HepG2 (cell line): Measurements from ENCODE around the gene TTC28. TPM values are rescaled to one million over a fixed set of nuclear protein-coding genes. Genes with fewer than 3 reads are reported as not detected.

Experiments
- ATAC-seq: fragments of 200-7000 bp; cut with Tn5 transposase; 3 replicates; pipeline ENCODE4 v1.9.1; 2020; ENCODE audit warnings: mild to moderate bottlenecking, moderate library complexity
- BruUV-seq: library from RNA; stranded (reverse); fragments of 400-500 nt; replicated peaks from 2 replicates; lab custom pipeline; 2021; lab: Mats Ljungman, UMichigan
- CTCF ChIA-PET: fragments of 300-600 bp; formaldehyde crosslinking; extraction: SDS; loops from one replicate; lab custom pipeline; 2021; ENCODE audit warnings: low total read pairs, inconsistent platforms, low intra/inter-chr PET ratio; lab: Yijun Ruan, JAX
- POLR2A ChIA-PET: fragments of 350-600 bp; sonication (Branson Sonifier 250); formaldehyde crosslinking; loops from one replicate; lab custom pipeline; 2020; ENCODE audit warnings: antibody characterized with exemption, inconsistent platforms; lab: Yijun Ruan, JAX
- DNase-seq: peaks from one replicate; pipeline ENCODE4 v3.0.0-alpha.2; 2015; ENCODE audit warnings: low spot score
- FAIRE-seq: peaks from 3 replicates; lab custom pipeline; 2011; peaks lifted over from hg19 to GRCh38; lab: Jason Lieb, UNC
- H2AFZ ChIP-seq: one replicate; pipeline ENCODE4 v1.6.1; 2011; ENCODE audit warnings: low read length, inconsistent platforms
- H3K27ac ChIP-seq: fragments of 300-600 bp; 3 replicates; pipeline ENCODE4 v1.8.0; 2011; ENCODE audit warnings: mixed run types, mild to moderate bottlenecking, mixed read lengths, low read length, inconsistent platforms; ENCODE audit not compliant: insufficient read depth; ENCODE audit errors: extremely low read length
- H3K27me3 ChIP-seq, 2 experiments: fragments of 200-600 bp in 1 of 2; 2 replicates in 1 of 2; 3 replicates in 1 of 2; pipeline versions ENCODE4 v1.6.0 to v1.8.0; 2011; ENCODE audit warnings: low read length in 2 of 2, mild to moderate bottlenecking in 2 of 2, moderate library complexity in 2 of 2, inconsistent platforms in 1 of 2; ENCODE audit not compliant: insufficient read depth in 2 of 2, control insufficient read depth in 1 of 2
- H3K36me3 ChIP-seq, 2 experiments: fragments of 200-600 bp in 1 of 2; replicated peaks in 1 of 2; 2 replicates in 1 of 2; 3 replicates in 1 of 2; pipeline versions ENCODE4 v1.5.1 to v1.8.0; 2011; ENCODE audit warnings: low read length in 2 of 2, inconsistent platforms in 1 of 2; ENCODE audit not compliant: insufficient read depth in 2 of 2, control insufficient read depth in 1 of 2
- H3K4me1 ChIP-seq: 2 replicates; pipeline ENCODE4 v1.5.1; 2012; ENCODE audit warnings: low read length, inconsistent platforms; ENCODE audit not compliant: insufficient read depth
- H3K4me2 ChIP-seq: 2 replicates; pipeline ENCODE4 v1.6.0; 2011; ENCODE audit warnings: low read depth, low read length, inconsistent platforms
- H3K4me3 ChIP-seq, 3 experiments: fragments of 200-600 bp in 1 of 3; sonication (generic), shearing (Covaris generic) in 1 of 3; replicated peaks in 1 of 3; 2 replicates each; pipeline ENCODE4 v1.5.1; 2011 to 2016; ENCODE audit warnings: low read length in 3 of 3, inconsistent platforms in 2 of 3, low read depth in 2 of 3, mild to moderate bottlenecking in 2 of 3, control low read depth in 1 of 3, mixed read lengths in 1 of 3; ENCODE audit not compliant: insufficient read depth in 1 of 3
- H3K79me2 ChIP-seq: one replicate; pipeline ENCODE4 v1.6.1; 2011; ENCODE audit warnings: low read length, inconsistent platforms; ENCODE audit not compliant: insufficient read depth
- H3K9ac ChIP-seq: 2 replicates; pipeline ENCODE4 v1.6.0; 2011; ENCODE audit warnings: mild to moderate bottlenecking, low read depth, low read length, inconsistent platforms; ENCODE audit not compliant: insufficient read depth
- H3K9me3 ChIP-seq: 2 replicates; pipeline ENCODE4 v1.5.1; 2012; ENCODE audit warnings: mild to moderate bottlenecking, low read length
- H4K20me1 ChIP-seq: 2 replicates; pipeline ENCODE4 v1.6.0; 2011; ENCODE audit warnings: inconsistent platforms, mild to moderate bottlenecking, low read length, moderate library complexity; ENCODE audit not compliant: insufficient read depth
- ARNTL ChIP-seq: sonication (generic); formaldehyde crosslinking; IDR thresholded peaks from 2 replicates; pipeline ENCODE4 v1.4.0; 2020; ENCODE audit warnings: mild to moderate bottlenecking, missing genetic modification reagents
- FIP1L1 ChIP-seq: fragments of 200-400 bp; formaldehyde crosslinking; IDR thresholded peaks from 2 replicates; pipeline ENCODE4 v1.6.1; 2018; ENCODE audit warnings: low read depth, mild to moderate bottlenecking, low read length, moderate library complexity, borderline replicate concordance; ENCODE audit not compliant: insufficient read depth
- FOSL2 ChIP-seq: sonication (generic); formaldehyde crosslinking; IDR thresholded peaks from 2 replicates; pipeline ENCODE4 v1.4.0; 2020; ENCODE audit warnings: missing genetic modification reagents
- ZNF234 ChIP-seq: sonication (generic); formaldehyde crosslinking; conservative IDR thresholded peaks from 2 replicates; pipeline ENCODE4 v1.5.1; 2020; ENCODE audit warnings: mild to moderate bottlenecking, missing genetic modification reagents
- ZNF235 ChIP-seq: sonication (generic); formaldehyde crosslinking; IDR thresholded peaks from 2 replicates; pipeline ENCODE4 v1.8.1; 2023; ENCODE audit warnings: mild to moderate bottlenecking, missing genetic modification reagents, borderline replicate concordance
- ZNF546 ChIP-seq: sonication (generic); formaldehyde crosslinking; conservative IDR thresholded peaks from 2 replicates; pipeline ENCODE4 v1.8.1; 2023; ENCODE audit warnings: mild to moderate bottlenecking, missing genetic modification reagents
- ZNF792 ChIP-seq: IDR thresholded peaks from 2 replicates; pipeline ENCODE4 v1.6.1; 2016
- WGBS: methylation state at CpG from one replicate; pipeline ENCODE4 v1.1.6; 2017; ENCODE audit warnings: low lambda C conversion rate; 5-methylcytosine and 5-hydroxymethylcytosine counted together
- in situ Hi-C: cut with HindIII; loops from 2 replicates; pipeline ENCODE4 v1.10.0; 2017; ENCODE audit warnings: low pct_unique_long_range_greater_than_20kb; ENCODE audit not compliant: extremely low pct_ligation_motif_present
- intact Hi-C: fragments of 100-400 bp; cut with micrococcal nuclease; formaldehyde crosslinking; loops from one replicate; pipeline ENCODE4 v1.10.0; 2022; ENCODE audit not compliant: unreplicated experiment
- polyA plus RNA-seq, 8 experiments: library from polyadenylated mRNA; depleted of rRNA in 3 of 8; stranded (reverse) in 7 of 8; unstranded in 1 of 8; fragments of >200 nt; fragmentation: Illumina TruSeq in 4 of 8; extraction: Trizol in 4 of 8; gene quantifications; 2 replicates each; pipeline versions ENCODE4 v1.2.1 to v1.2.3, GENCODE V29; 2011 to 2016; ENCODE audit warnings: low read depth in 4 of 8, missing spikeins in 1 of 8, mixed read lengths in 1 of 8; ENCODE audit not compliant: insufficient read depth in 1 of 8
- total RNA-seq, 5 experiments: library from RNA; depleted of rRNA; stranded (reverse); fragments of >200 nt; fragmentation: Illumina TruSeq; extraction: Trizol; gene quantifications; 2 replicates each; pipeline ENCODE4 v1.2.3, GENCODE V29; 2016; ENCODE audit warnings: low read depth in 1 of 5
- TF ChIP-seq, protein P1 (sequence below): sonication (generic); formaldehyde crosslinking; IDR thresholded peaks from 2 replicates; pipeline ENCODE4 v1.4.0; 2020; ENCODE audit warnings: mild to moderate bottlenecking, low read depth, missing genetic modification reagents
- TF ChIP-seq, protein P2 (sequence below): sonication (generic); formaldehyde crosslinking; IDR thresholded peaks from 2 replicates; pipeline ENCODE4 v1.5.0; 2020; ENCODE audit warnings: mild to moderate bottlenecking, missing genetic modification reagents

TTC28 gene
- total and polyA plus RNA-seq, 2 of the 13 experiments (the other 11 are each of a cell fraction or from before 2014, with no cell fraction given): 4.2 to 13.1 TPM

DNA sequence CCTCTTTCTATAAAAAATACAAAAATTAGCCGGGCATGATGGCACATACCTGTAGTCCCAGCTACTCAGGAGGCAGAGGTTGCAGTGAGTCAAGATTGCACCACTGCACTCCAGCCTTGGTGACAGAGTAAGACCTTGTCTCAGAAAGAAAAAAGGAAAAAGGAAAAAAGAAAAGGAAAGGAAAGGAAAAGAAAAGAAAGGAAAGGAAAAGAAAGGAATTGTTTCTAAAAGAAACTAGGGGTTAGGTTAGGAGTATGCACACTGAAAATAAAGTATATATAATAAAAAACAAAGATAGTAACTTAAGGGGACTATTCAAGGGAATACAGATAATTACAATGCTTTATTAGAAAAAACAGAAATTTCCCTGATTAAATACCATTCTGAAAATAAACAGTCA lies 50.9 kb downstream of the TTC28 start:
- H2AFZ ChIP-seq: no peak overlapping the region
- H3K4me1 ChIP-seq: no peaks in the 10 kb centered on the region
- H3K4me3 ChIP-seq: no peak overlapping the region
- TF ChIP-seq ZNF235 (CRISPR knock-in tag): no peak
- TF ChIP-seq, protein P1, sequence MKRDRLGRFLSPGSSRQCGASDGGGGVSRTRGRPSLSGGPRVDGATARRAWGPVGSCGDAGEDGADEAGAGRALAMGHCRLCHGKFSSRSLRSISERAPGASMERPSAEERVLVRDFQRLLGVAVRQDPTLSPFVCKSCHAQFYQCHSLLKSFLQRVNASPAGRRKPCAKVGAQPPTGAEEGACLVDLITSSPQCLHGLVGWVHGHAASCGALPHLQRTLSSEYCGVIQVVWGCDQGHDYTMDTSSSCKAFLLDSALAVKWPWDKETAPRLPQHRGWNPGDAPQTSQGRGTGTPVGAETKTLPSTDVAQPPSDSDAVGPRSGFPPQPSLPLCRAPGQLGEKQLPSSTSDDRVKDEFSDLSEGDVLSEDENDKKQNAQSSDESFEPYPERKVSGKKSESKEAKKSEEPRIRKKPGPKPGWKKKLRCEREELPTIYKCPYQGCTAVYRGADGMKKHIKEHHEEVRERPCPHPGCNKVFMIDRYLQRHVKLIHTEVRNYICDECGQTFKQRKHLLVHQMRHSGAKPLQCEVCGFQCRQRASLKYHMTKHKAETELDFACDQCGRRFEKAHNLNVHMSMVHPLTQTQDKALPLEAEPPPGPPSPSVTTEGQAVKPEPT (CRISPR knock-in tag): no peak
- no peak for TF ChIP-seq ZNF792
- no peak for TF ChIP-seq FIP1L1
- no peak for TF ChIP-seq ZNF546 (CRISPR knock-in tag)
- in situ Hi-C loops (no loop called here), intact Hi-C loops (no loop called here)
- ChIA-PET CTCF (no interaction called here), POLR2A (no interaction called here)
- 0 out of 5 replicates have a peak, but pooled peaks cover 0 to 10% of the 10 kb centered on the region in 2 experiments for H3K36me3 ChIP-seq
- ATAC-seq (no peak), FAIRE-seq (no peak), DNase-seq (no peak)
- no peaks in the 10 kb centered on the region for H3K9me3 ChIP-seq
- no peaks in the 10 kb centered on the region for H4K20me1 ChIP-seq
- H3K27me3 ChIP-seq: no peaks in the 10 kb centered on the region
- no peak overlapping the region for H3K4me2 ChIP-seq
- no peak overlapping the region for H3K9ac ChIP-seq
- 88% methylated on average over 1 of the region's 1 CpG for WGBS
- H3K79me2 ChIP-seq: peaks cover 2% of the 10 kb centered on the region
- no TSS peak for BruUV-seq
- no peak overlapping the region for H3K27ac ChIP-seq

DNA sequence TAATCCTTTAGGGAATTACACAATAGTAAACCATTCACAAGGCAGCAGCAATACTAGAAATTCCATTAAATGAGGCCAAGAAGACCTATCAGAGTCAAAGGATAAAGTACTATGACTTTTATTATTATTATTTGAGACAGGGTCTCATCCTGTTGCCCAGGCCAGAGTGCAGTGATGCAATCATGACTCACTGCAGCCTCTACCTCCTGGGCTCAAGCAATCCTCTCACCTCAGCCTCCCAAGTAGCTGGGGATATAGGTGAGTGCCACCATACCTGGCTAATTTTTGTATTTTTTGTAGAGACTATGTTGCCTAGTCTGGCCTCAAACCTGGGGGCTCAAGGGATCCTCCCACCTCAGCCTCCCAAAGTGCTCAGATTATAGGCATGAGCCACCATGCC lies 51.8 kb downstream of the TTC28 start:
- intact Hi-C loops (no loop called here), in situ Hi-C loops (no loop called here)
- H3K79me2 ChIP-seq: peaks cover 3% of the 10 kb centered on the region
- no peak for DNase-seq
- H3K4me3 ChIP-seq: no peak overlapping the region
- no peak overlapping the region for H3K4me2 ChIP-seq
- H3K27ac ChIP-seq: no peak overlapping the region
- H3K9ac ChIP-seq: no peak overlapping the region
- no peak for ATAC-seq
- H3K27me3 ChIP-seq: no peaks in the 10 kb centered on the region
- TF ChIP-seq ARNTL (CRISPR knock-in tag) (no peak), ZNF234 (no peak), FOSL2 (peak; percentile 57)
- TF ChIP-seq, protein P2, sequence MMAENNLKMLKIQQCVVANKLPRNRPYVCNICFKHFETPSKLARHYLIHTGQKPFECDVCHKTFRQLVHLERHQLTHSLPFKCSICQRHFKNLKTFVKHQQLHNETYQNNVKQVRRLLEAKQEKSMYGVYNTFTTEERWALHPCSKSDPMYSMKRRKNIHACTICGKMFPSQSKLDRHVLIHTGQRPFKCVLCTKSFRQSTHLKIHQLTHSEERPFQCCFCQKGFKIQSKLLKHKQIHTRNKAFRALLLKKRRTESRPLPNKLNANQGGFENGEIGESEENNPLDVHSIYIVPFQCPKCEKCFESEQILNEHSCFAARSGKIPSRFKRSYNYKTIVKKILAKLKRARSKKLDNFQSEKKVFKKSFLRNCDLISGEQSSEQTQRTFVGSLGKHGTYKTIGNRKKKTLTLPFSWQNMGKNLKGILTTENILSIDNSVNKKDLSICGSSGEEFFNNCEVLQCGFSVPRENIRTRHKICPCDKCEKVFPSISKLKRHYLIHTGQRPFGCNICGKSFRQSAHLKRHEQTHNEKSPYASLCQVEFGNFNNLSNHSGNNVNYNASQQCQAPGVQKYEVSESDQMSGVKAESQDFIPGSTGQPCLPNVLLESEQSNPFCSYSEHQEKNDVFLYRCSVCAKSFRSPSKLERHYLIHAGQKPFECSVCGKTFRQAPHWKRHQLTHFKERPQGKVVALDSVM (CRISPR knock-in tag): peak; percentile 81; the same call in 1 of the 2 replicates
- POLR2A ChIA-PET: no interaction called here
- BruUV-seq: no TSS peak
- no peaks in the 10 kb centered on the region for H3K9me3 ChIP-seq
- FAIRE-seq: no peak
- no peaks in the 10 kb centered on the region for H4K20me1 ChIP-seq
- CTCF ChIA-PET: no interaction called here
- H3K36me3 ChIP-seq: 0 out of 5 replicates have a peak, but pooled peaks cover 0 to 10% of the 10 kb centered on the region in 2 experiments
- H2AFZ ChIP-seq: no peak overlapping the region
- no peaks in the 10 kb centered on the region for H3K4me1 ChIP-seq
